ENCODE data around the gene OR56A5.
"Not testable (repeated sequence)": the region's sequence is repeated elsewhere in the genome, so short reads cannot be mapped to it uniquely, and the experiment has no call there.

Gene OR56A5, protein sequence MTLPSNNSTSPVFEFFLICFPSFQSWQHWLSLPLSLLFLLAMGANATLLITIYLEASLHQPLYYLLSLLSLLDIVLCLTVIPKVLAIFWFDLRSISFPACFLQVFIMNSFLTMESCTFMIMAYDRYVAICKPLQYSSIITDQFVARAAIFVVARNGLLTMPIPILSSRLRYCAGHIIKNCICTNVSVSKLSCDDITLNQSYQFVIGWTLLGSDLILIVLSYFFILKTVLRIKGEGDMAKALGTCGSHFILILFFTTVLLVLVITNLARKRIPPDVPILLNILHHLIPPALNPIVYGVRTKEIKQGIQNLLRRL

DNA sequence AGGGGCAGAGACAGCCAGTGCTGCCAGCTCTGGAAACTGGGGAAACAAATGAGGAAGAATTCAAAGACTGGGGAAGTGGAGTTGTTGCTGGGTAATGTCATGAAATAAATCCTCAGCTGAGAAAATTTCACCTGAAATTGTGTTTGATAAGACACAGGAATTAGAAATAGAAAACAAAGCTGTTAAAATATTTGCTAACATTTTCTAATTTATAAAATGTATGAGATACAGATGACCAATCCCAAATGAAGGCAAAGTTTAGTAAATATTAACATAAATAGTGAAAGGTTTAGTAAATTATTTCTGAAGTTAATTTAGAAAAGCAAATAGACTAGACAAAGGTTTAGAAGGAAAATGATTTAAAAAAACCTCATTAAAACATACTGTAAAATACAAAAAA is at the start of gene OR56A5:
TSS of gene OR56A5 (minus strand) at position 101 of the 400 bp plus-strand sequence. CDS start at position 101, 0 bp downstream.
- no peak for FAIRE-seq

DNA sequence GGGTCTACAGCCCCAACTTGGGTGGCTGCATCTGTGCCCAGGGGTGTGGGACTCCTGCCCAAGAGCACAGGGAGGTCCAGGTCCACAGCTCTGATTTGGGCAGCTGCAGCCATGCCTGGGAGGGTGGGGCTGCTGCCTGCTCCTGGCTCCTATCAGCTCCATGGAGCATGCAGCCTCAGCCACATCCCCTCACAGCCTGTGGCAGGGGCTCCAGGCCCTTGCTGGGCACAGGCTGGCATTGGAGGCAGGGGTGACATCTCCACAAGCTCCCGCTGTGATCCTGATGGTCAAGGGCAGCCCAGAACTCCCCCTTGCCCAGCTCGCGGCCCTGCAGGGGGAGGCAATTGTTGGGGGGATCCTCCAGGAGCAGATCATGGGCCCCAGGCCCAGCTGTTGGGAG is 44.7 kb upstream of the OR56A5 start:
- no peak for DNase-seq (ENCODE audit: low spot score)
- no peak for FAIRE-seq

More for the DNA sequence above, at the start of gene OR56A5:
- no peak for DNase-seq (ENCODE audit: low spot score)

DNA sequence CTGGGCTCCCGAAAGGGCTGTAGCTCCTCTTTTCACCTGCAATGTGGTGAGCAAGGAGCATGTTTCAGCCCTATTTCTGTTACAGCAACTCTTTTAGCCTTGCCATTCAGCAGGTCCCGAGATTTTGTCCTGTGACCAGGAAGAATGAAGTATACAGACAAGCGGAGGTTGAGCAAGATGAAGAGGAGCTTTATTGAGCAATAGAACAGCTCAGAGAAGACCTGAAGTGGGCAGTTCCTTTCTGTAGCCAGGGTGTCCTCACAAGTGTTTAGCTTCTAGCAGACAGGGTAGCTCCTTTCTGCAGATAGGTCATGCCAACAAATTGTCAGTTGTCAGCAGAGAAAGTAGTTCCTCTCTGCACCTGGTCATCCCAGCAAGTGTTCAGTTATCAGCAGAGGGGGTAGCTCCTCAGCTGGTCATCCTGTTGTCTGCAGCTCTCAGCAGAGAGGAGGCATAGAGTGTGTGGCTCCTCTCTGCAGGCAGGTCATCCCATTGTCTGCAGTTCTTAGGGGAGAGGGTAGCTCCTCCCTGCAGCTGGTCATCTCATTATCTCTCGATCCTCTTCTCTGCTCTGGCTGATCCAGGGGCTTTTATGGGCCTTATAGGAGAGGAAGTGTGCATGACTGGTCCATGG is 43.9 kb upstream of the OR56A5 start:
- DNase-seq (ENCODE audit: low spot score) (no peak), FAIRE-seq (no peak)

DNA sequence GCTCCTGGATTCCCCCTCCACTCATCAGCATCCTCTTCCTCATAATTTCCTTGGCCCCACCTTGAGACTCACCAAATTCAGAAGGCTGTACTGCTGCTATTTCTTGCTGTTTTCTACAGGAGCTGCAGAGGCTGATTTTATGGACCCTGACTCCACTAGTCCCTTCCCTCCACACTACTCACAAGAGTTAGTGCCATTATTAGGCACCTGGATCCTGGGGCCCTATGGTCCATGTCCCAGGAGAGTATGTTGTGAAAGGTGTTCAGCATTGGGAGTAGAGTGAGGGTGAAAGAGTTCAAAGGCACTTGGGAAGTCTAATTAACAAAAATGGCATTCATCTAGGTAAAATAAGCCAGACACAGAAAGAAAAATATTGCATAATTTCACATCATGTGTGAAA is 38.6 kb upstream of the OR56A5 start, which contains the start of gene OR56A4:
TSS of gene OR56A4 (minus strand) at position 101 of the 400 bp plus-strand sequence. CDS start 3,954 bp downstream, outside the sequence.
- DNase-seq (ENCODE audit: low spot score) = no peak
- FAIRE-seq = no peak

DNA sequence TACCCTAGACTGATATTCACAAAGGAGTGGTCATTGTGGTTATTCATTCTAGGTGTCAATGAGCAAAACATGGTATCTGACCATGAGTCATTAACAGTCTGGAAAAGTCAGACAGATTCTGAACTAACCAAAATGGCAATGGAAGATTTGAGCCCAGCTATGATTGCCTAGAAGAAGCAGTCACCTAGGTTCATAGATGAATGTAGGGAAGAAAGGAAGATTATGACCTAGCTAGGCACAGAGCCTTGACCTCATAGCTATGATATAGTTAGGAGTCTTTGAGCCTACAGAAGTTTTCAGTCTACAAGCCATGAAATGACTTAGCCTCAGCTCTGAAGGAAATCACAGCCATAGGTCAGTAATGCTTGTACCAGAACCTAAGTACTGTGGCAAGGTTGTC is 38.1 kb upstream of the OR56A5 start:
- FAIRE-seq = no peak
- DNase-seq (ENCODE audit: low spot score) = no peak

DNA sequence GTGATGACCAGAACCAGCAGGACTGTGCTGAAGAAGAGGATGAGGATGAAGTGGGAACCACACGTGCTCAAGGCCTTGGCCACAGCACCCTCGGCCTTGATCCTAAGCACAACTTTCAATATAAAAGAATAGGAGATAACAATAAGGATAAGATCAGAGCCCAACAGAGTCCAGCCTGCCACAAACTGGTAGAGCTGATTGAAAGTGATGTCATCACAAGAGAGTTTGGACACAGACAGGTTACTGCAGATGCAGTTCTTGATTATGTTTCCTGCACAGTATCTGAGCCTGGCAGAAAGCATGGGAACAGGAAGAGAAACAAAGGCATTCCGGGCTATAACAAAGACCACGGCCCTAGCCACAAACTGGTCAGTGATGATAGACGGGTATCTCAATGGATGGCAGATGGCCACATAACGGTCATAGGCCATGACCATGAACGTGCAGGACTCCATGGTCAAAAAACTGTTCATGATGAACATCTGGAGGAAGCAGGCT is 34.0 kb upstream of the OR56A5 start:
- FAIRE-seq (no peak), DNase-seq (ENCODE audit: low spot score) (no peak)

DNA sequence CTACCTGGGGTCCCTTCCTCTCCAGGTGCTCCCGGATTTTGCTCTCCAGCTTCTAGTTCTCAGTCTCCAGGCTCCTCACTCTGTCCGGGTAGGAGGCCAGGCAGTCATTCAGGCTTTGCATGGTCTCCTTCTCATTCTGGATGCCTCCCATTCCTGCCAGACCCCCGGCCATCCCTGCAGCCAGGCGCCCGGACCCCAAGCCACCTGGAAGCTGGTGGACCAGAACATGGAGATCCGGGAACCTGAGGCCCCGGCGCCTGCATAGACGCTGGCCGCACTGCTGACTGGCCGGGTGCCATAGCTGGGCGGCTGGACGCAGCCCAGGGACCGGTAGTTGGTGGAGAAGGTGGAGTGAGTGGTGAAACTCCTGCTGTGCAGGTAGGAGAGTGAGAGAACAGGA is 26.5 kb upstream of the OR56A5 start:
- FAIRE-seq = no peak
- no peak for DNase-seq (ENCODE audit: low spot score)

DNA sequence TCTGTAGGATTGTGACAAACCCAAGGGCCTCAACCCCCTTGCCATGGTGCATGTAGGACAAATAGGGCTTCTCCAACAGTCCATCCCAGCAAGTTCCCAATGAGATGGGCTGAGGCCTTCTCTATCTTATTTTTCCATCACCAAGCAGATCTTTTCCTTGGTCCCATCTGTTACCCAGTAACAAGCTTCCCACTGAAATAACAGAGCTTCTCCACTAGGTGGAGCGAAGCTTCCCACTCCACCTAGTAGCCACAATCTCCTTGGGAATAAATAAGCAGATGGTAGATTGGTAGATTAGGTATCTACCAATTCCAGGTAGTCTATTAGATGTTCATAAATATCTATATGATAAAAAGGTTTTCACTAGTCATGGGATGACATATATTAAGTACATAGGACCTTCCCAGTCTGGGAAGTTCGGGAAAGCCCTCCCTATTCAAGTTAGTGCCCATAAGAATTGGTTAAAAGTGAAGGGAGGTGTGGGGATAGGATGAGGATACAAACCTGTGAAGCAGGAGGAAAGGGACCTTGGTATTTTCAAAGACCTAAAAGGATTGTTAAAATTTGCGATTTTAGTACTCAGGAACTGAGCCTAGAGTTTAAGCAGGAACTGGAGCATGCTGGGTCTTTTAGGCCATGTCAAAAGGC is 24.4 kb upstream of the OR56A5 start:
- peak; percentile 30 for DNase-seq (ENCODE audit: low spot score)
- FAIRE-seq = no peak

DNA sequence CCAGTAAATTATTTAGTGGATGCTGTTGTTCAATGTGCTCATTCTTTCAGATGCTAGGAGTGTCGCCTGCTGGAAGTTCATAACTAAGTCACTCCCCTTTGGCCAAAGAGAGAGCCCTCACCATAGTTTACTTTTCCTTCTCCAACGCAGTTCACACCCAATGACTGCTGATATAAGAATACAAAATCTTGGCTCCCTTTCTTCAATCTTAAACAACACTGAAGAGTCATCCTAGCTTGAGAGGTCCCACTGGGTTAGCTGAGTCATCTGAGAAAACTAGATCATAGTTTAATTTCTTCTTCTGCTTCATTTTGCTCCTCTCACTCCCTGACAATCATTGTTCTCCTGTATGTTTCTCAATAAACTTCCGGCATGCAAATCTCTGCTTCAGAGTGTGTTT is 23.9 kb upstream of the OR56A5 start:
- FAIRE-seq (no peak), DNase-seq (ENCODE audit: low spot score) (no peak)

DNA sequence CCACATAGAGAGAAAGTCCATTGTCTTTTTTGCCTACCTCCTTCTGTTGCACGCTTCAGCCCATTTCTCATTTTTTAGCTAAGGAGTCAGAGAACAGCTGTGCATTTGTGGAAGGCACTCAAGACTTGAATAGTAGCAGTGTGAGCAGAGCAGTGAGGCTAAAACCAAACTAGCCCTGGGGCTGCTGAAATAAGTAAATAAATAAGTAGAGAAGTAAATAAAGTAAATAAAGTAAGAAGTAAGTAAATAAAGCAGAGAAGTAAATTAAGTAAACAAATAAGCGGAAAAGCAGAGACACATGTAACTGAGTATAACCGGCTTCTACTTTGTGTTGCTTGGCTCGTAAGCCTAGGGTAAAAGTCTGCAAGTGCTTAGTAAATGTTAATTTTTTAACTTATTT is 20.9 kb upstream of the OR56A5 start:
- FAIRE-seq (no peak), DNase-seq (ENCODE audit: low spot score) (no peak)

DNA sequence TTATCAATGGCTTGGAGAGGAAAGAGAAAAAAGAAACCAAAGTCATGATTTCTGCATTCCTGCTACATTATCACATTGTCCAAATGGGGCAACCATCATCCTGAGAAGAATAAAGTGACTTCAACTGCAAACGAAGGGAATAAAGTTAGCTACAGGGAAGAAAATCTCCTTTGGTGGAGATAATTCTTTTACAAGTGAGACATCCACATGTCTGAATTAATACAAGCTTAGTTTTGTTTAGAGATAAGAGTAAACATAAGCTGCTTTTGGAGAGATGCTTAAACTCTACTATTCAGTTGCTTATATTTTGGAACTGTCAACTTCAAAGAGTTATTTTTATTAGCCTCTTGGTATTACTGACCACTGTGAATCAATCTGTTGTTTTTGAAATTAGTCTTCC is 18.6 kb upstream of the OR56A5 start, which contains the start of gene OR52L1:
TSS of gene OR52L1 (minus strand) at position 101 of the 400 bp plus-strand sequence. CDS start at position 46, 55 bp downstream.
- FAIRE-seq (no peak), DNase-seq (ENCODE audit: low spot score) (no peak)

DNA sequence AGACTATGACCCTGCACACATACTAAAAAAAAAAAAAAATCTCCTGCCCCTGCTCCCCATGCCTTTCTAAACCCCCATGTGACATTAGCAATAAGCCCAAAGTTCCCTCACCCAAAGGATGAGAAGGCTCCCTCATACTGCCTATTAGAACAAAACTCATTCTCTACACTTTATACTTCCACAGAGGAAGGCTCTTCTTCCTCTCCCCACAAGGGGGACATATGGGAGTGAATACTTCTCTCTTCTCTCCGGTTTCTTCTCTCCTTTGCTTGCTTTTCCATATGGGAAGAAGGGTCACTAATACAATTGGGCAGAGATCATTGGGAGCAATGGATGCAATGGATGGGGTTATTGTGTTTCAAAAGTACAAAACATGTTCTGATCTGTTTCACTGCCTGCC is 15.1 kb upstream of the OR56A5 start:
- FAIRE-seq = no peak
- DNase-seq (ENCODE audit: low spot score) = no peak

DNA sequence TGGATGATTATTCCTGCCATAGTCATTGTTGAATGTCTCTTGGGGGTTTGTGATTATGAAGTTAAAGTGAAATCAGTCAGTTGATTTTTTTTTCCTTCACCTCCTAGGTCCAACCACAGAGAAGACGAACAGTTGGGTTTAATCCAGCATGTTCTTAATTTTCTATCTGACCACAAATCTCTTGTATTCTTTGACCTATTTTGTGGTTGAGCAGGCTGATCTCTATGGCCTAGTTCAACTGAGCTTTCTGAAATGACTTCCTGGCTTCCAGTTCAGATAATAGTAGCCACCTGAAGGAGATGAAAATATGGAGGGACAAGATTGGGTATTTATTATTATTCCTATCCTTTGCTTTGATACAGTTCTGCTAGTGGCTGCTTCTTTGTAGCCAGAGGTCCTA is 5.2 kb upstream of the OR56A5 start:
- FAIRE-seq (no peak), DNase-seq (ENCODE audit: low spot score) (no peak)

DNA sequence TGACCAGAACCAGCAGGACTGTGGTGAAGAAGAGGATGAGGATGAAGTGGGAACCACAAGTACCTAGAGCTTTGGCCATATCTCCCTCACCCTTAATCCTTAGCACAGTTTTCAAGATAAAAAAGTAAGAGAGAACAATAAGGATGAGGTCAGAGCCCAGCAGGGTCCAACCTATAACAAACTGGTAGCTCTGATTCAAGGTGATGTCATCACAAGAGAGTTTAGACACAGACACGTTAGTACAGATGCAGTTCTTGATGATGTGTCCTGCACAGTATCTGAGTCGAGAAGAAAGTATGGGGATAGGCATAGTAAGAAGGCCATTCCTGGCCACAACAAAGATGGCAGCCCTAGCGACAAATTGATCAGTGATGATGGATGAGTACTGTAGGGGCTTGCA is 586 bp downstream of the OR56A5 start:
- DNase-seq (ENCODE audit: low spot score) (no peak), FAIRE-seq (no peak)

DNA sequence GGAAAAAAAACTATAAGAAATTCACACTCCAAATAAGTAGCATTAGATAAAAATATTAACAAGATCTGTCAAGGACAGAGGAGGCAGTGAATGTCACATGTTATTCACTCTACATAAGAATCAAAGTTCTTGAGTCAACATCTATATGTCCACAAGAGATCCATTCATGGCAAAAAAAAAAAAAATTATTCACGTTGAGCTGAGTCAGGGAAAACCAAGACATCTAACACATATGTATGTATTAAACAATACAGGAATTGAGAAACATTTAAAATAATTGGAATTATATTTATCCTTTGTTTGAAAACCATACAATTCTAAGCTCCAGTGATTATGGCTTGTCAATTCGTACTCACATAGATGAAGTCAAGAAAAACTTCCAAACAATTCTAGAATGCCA is 1.3 kb downstream of the OR56A5 start:
- no peak for FAIRE-seq
- DNase-seq (ENCODE audit: low spot score) = no peak

DNA sequence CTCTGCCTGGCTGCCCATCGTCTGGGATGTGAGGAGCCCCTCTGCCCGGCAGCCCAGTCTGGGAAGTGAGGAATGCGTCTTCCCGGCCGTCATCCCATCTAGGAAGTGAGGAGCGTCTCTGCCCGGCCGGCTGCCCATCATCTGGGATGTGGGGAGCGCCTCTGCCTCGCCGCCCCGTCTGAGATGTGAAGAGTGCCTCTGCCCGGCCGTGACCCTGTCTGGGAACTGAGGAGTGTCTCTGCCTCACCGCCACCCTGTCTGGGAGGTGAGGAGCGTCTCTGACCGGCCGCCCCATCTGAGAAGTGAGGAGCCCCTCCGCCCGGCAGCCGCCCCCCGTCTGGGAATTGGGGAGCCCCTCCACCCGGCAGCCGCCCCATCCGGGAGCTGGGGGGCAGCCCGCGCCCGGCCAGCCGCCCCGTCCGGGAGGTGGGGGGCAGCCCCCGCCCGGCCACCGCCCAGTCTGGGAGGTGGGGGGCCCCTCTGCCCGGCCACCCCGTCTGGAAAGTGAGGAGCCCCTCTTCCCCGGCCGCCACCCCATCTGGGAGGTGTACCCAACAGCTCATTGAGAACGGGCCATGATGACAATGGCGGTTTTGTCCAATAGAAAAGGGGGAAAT is 7.5 kb downstream of the OR56A5 start:
- not testable (repeated sequence) for FAIRE-seq; DNase-seq (ENCODE audit: low spot score)

DNA sequence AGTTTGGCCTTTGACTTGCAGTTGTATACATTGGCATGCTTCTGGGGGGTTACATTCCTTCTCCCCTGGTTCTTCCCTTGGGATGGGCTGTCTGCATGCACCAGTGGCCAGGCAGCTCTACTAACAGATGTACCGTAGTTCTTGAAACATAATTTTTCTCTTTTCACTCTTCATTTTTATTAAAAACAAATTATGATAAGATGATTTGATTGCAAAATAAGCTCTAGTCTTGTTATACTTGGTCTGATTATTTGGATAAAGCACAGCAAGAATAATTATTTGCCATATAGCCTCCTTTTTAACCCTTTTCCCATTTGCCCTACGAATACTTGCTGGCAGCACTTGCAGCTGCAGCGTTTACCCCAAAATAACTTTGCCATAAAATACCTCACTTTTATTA is 12.7 kb downstream of the OR56A5 start:
- FAIRE-seq (no peak), DNase-seq (ENCODE audit: low spot score) (no peak)

DNA sequence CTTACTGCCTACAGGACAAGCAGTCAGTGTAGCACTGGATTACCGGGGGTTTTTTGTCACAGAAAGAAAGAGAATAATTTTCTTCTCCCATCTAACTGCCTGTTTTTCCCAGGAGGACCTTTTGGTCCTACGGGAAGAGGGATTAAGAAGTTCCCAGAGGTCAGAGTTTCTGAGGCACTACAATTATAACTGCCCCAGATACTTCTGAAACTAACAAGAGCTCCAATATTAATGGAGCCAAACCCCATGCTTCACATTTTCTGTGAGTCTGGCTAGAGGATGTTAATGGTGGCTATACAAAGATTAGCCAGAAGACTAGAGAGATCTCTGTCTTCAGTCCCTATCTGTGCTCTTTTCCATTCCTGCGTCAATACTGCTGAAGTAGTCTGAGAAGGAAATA is 26.3 kb downstream of the OR56A5 start, which contains the start of gene OR56A3:
TSS of gene OR56A3 (plus strand) at position 301 of the 400 bp plus-strand sequence. CDS start 5,096 bp downstream, outside the sequence.
- FAIRE-seq (no peak), DNase-seq (ENCODE audit: low spot score) (no peak)

DNA sequence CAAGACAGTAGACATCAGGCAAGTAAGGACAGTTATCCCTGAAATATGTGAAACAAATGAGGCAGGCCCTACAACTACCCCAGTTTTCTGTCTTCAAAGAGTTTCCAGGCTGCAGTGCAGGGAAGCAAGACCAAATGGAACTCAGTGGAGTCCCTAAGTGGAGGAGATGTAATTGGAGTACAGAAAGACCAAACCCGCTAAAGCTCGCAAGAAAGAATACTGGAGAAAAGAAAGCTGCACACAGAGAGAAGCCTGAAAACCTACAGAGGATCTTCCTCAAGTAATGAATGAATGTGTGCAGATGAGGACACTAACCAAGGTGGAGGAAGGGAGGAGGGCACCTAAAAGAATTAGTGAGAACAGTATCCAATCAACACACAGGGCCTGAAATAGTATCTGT is 27.5 kb downstream of the OR56A5 start:
- FAIRE-seq (no peak), DNase-seq (ENCODE audit: low spot score) (no peak)

DNA sequence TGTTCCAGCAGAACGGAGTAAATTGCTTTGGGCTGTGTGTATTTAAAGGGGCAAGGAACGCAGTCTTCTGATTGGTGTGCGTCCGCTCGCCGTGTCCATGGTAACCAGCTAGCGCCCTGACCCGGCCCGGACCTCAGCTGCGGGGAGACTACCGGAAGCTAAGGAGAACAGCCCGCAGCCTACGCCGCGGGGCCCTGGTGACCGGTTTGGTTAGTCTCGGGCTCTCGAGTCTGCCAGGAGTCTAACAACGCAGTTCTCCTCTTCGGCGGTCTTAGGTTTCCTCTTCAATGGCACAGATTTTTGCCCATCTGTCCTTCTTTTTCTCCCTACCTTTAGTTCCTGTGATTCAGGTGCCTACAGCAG is 29.7 kb downstream of the OR56A5 start:
- DNase-seq (ENCODE audit: low spot score) (peak; percentile 21), FAIRE-seq (no peak)

DNA sequence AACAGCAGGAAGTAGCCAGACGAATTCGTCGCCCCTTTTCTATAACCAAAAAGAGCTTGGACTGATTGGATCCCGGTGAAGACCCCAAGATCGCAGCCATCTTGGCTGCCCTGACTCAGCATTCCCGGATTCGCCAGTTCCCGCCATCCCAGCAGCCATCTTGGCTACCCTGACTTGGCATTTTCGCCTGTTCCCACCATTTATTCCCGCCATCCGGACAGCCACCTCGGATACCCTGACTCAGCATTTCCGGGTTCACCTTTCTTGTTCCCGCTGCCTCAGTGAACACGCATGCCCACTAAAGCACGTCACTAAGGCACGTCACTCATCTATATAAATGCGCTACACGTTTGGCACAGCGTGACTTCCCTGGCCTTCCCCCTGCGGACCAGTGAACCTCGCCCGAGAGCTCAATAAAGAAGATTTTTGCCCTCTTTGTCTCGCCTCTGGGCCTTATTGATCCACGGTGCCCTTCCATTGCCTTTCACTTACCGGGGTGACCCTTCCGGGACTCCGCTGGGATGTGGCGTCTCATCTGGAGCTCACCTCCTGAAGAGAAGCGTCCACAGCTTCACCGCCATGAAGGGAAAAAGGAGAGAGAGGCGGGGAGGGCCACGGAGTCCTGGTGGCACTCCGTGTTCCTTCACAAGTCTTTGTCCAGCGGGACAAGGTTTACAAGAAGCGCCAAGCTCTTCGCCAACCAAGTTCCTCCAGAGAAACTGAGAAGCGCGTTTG is 30.3 kb downstream of the OR56A5 start:
- no peak for DNase-seq (ENCODE audit: low spot score)
- FAIRE-seq = no peak
